Endothelial cell of umbilical vein (primary cell): Measurements from ENCODE around the gene C1QTNF2.

ENCODE experiments used
- EZH2 ChIP-seq: IDR thresholded peaks from 2 replicates; pipeline ENCODE4 v1.6.1; 2012; ENCODE audit warnings: borderline replicate concordance, low read depth, mild to moderate bottlenecking, moderate library complexity, low read length, inconsistent platforms; ENCODE audit not compliant: severe bottlenecking
- GATA2 ChIP-seq: IDR thresholded peaks from 2 replicates; pipeline ENCODE4 v1.7.0; 2011; ENCODE audit warnings: low read depth, mild to moderate bottlenecking, moderate library complexity, mixed read lengths, low read length; ENCODE audit not compliant: insufficient read length, insufficient read depth
- MYC ChIP-seq: IDR thresholded peaks from one replicate; pipeline ENCODE4 v1.6.1; 2011; ENCODE audit warnings: mild to moderate bottlenecking, low read depth, low read length
- POLR2A ChIP-seq: IDR thresholded peaks from 2 replicates; pipeline ENCODE4 v1.6.1; 2012; ENCODE audit warnings: low read depth, mild to moderate bottlenecking, control low read depth, low read length
- POLR2AphosphoS5 ChIP-seq: IDR thresholded peaks from 2 replicates; pipeline ENCODE4 v1.6.1; 2012; ENCODE audit warnings: low read depth, mild to moderate bottlenecking, control low read depth, low read length, moderate library complexity; ENCODE audit not compliant: insufficient read depth
- TF ChIP-seq, protein P1 (sequence below), 2 donors: IDR thresholded peaks; 1 replicate in 1 of 2; 2 replicates in 1 of 2; pipeline ENCODE4 v1.5.1; 2011; ENCODE audit warnings: low read length in 2 of 2, mild to moderate bottlenecking in 2 of 2, moderate library complexity in 2 of 2, control low read depth in 1 of 2, inconsistent platforms in 1 of 2, low read depth in 1 of 2; ENCODE audit not compliant: insufficient read depth in 1 of 2; ENCODE audit errors: extremely low read depth in 1 of 2

DNA sequence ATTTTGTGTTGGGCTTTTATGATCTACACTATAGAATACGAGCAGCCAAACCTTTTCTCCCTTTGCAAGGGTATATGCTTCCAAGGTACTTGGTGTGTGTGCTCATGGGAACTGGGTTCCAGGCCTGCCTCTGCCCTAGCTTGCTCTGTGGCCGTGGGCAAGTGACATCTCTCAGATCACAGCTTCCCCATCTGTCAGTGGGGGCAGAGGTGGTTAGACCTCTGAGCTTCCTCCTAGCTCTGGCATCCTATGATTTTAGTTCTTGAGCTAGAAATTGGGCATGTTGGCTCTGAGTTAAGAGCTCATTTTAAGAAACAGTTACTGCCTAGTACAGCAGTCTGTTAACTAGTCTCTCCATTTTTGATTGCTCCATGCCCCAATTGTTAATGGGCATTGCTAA is 45.5 kb downstream of the C1QTNF2 start:
- TF ChIP-seq, protein P1, sequence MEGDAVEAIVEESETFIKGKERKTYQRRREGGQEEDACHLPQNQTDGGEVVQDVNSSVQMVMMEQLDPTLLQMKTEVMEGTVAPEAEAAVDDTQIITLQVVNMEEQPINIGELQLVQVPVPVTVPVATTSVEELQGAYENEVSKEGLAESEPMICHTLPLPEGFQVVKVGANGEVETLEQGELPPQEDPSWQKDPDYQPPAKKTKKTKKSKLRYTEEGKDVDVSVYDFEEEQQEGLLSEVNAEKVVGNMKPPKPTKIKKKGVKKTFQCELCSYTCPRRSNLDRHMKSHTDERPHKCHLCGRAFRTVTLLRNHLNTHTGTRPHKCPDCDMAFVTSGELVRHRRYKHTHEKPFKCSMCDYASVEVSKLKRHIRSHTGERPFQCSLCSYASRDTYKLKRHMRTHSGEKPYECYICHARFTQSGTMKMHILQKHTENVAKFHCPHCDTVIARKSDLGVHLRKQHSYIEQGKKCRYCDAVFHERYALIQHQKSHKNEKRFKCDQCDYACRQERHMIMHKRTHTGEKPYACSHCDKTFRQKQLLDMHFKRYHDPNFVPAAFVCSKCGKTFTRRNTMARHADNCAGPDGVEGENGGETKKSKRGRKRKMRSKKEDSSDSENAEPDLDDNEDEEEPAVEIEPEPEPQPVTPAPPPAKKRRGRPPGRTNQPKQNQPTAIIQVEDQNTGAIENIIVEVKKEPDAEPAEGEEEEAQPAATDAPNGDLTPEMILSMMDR (IDR thresholded peaks at IDR 0.05; ENCODE audit: extremely low read depth in 1 of 2, insufficient read depth in 1 of 2, low read depth in 1 of 2, low read length in 2 of 2): no peak
- TF ChIP-seq POLR2AphosphoS5 (no peak), MYC (no peak), GATA2 (no peak), EZH2 (no peak), POLR2A (no peak)
